Measurements from ENCODE around the gene OR4F3.
"Not testable (repeated sequence)": the region's sequence is repeated elsewhere in the genome, so short reads cannot be mapped to it uniquely, and the experiment has no call there.

OR4F3 gene

GRCh38 chr5:181366968-181367367 is at the start of gene OR4F3:
Gene OR4F3, plus strand, starts transcription at chr5:181367268.
- not testable (repeated sequence) for H3K4me3 ChIP-seq (replicated peaks; ENCODE audit: low read depth, low read length); DNase-seq (ENCODE audit: low read depth)

Data from fibroblast of pulmonary artery (primary cell).